ENCODE data around the gene ANAPC2. TPM values are rescaled to one million over a fixed set of nuclear protein-coding genes. Genes with fewer than 3 reads are reported as not detected.
"Not testable (repeated sequence)": the region's sequence is repeated elsewhere in the genome, so short reads cannot be mapped to it uniquely, and the experiment has no call there.

The ANAPC2 gene
- total RNA-seq, 4 donors from 2014 or later = 18.7 to 28.7 (median 25.1) TPM

DNA sequence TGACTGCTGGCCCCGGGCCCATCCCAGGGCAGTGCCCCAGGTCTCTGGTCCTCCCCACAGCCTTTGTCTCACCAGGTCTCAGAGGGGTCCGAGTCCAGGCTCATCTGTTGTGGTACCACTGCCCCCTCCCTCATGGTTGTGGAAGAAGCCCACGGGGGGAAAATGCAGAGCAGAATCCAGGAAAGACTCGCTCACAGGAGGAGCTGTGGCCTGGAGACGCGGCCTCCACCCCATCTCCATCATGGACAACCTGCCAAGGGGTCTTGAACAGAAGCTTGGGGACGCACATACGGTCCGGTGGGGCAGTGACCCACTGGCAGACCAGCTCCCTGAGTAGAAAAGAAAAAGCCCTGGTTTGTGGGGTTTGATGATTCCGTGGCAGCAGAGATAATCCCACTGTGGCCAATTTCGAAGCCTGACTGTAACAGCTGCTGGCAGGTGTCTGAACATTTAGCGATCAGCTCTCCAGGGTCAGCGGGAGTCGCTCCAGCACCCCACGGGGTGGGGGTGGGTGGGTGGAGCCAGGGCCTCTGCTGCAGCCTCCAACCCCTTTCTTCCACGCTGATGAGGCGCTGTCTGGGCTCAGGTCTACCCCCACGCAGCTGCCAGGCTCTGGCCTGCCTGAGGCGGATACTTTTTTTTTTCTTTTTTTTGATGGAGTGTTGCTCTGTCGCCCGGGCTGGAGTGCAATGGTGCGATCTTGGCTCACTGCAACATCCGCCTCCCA lies 51.3 kb downstream of the ANAPC2 start:
- intact Hi-C loops (cut with DNase I) = no loop called here
- no peaks in the 10 kb centered on the region for H3K36me3 ChIP-seq
- 71% methylated on average over 20 of the region's 23 CpGs for WGBS
- DNase-seq (ENCODE audit: extremely low spot score) = no peak
- peaks cover 0 to 96% (median 51%) of the 10 kb centered on the region in 4 donors for H3K27me3 ChIP-seq
- H3K9me3 ChIP-seq = peaks cover 0 to under 1% (median 0%) of the 10 kb centered on the region in 4 donors
- no peak overlapping the region for H3K4me3 ChIP-seq
- H3K27ac ChIP-seq (replicated peaks in 1 of 4) = no peak overlapping the region
- peaks cover 3 to 18% (median 10%) of the 10 kb centered on the region in 4 donors for H3K4me1 ChIP-seq
- TF ChIP-seq POLR2AphosphoS5 (IDR thresholded peaks at IDR 0.05) = no peak
- no peak for TF ChIP-seq EP300 (IDR thresholded peaks at IDR 0.05)
- no peak for TF ChIP-seq POLR2A (IDR thresholded peaks at IDR 0.05; ENCODE audit: low read depth)
- TF ChIP-seq, protein P1, sequence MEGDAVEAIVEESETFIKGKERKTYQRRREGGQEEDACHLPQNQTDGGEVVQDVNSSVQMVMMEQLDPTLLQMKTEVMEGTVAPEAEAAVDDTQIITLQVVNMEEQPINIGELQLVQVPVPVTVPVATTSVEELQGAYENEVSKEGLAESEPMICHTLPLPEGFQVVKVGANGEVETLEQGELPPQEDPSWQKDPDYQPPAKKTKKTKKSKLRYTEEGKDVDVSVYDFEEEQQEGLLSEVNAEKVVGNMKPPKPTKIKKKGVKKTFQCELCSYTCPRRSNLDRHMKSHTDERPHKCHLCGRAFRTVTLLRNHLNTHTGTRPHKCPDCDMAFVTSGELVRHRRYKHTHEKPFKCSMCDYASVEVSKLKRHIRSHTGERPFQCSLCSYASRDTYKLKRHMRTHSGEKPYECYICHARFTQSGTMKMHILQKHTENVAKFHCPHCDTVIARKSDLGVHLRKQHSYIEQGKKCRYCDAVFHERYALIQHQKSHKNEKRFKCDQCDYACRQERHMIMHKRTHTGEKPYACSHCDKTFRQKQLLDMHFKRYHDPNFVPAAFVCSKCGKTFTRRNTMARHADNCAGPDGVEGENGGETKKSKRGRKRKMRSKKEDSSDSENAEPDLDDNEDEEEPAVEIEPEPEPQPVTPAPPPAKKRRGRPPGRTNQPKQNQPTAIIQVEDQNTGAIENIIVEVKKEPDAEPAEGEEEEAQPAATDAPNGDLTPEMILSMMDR (IDR thresholded peaks at IDR 0.05) = no peak

DNA sequence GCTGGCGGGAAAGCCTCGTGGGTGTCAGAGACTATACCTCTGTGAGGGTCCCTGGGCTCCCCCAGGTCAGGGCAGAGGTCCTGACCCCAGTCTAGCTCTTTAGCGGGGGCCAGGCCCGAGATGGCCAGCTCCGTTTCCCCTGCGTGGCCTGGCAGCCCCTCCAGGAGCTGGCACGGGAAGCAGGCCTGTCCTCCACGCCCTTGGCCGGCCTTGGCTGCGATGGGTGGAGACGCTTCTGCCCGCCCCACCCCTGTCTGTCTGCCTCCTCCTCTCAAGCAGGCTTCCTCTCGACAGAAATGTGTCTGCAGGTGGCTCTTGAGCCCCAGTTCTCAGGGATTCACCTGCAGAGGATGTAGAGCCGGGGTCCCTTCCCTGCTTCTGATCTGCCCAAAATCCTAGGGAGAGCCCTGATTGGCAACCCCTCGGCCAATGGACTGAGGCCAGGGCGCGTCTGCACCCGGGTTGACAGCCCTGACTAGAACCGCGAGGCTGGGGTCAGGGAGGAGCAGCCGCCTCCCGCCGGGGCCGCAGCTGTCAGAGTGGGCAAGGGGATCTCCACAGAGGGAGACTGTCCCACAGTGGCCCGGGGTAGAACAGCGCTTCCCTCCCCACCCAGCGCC lies 52.0 kb downstream of the ANAPC2 start:
- Histone ChIP-seq H3K4me1 (peaks cover 3 to 18% (median 10%) of the 10 kb centered on the region in 4 donors), H3K4me3 (no peak overlapping the region), H3K27ac (replicated peaks in 1 of 4) (no peak overlapping the region), H3K27me3 (peaks cover 0 to 96% (median 45%) of the 10 kb centered on the region in 4 donors), H3K36me3 (no peaks in the 10 kb centered on the region), H3K9me3 (peaks cover 0 to 4% (median 0%) of the 10 kb centered on the region in 4 donors)
- WGBS = 33% methylated on average over 14 of the region's 27 CpGs
- intact Hi-C loops (cut with DNase I) = no loop called here
- no peak for TF ChIP-seq POLR2A (IDR thresholded peaks at IDR 0.05; ENCODE audit: low read depth)
- no peak for TF ChIP-seq EP300 (IDR thresholded peaks at IDR 0.05)
- TF ChIP-seq, protein P1 (IDR thresholded peaks at IDR 0.05) = no peak
- no peak for TF ChIP-seq POLR2AphosphoS5 (IDR thresholded peaks at IDR 0.05)
- DNase-seq (ENCODE audit: extremely low spot score) = no peak

DNA sequence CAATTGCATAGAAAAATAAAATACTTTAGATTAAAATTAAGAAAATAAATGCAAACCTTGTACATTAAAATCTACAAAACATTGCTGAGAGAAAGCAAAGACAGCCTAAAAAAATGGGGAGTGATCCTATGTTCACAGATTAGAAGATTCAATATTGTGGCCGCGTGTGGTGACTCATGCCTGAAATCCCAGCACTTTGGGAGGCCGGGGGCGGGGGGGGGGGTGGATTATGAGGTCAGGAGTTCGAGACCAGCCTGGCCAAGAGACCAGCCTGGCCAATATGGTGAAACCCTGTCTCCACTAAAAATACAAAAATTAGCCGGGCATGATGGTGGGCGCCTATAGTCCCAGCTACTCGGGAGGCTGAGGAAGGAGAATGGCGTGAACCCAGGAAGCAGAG lies 53.2 kb downstream of the ANAPC2 start:
- H3K9me3 ChIP-seq; H3K36me3 ChIP-seq; DNase-seq (ENCODE audit: extremely low spot score); H3K4me3 ChIP-seq; H3K27ac ChIP-seq (replicated peaks in 1 of 4); intact Hi-C loops (cut with DNase I): not testable (repeated sequence)
- peaks cover 0 to 94% (median 35%) of the 10 kb centered on the region in 4 donors for H3K27me3 ChIP-seq
- H3K4me1 ChIP-seq = peaks cover 6 to 22% (median 14%) of the 10 kb centered on the region in 4 donors
- WGBS = 72% methylated on average over 9 of the region's 9 CpGs

DNA sequence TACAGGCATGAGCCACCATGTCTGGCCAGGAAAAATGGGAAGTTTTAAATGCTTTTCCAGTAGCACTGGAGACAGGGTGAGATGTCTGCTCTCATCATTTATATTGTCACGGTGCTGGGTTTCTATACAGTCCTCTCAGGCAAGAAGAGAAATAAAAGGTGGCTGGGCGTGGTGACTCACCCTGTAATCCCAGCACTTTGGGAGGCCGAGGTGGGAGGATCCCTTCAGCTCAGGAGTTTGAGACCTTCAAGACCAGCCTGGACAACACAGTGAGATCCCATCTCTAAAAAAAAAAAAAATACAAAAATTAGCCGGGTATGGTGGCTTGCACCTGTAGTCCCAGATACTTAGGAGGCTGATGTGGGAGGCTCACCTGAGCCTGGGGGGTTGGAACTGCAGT lies 54.2 kb downstream of the ANAPC2 start:
- TF ChIP-seq POLR2A (IDR thresholded peaks at IDR 0.05; ENCODE audit: low read depth) (no peak), POLR2AphosphoS5 (IDR thresholded peaks at IDR 0.05) (no peak), EP300 (IDR thresholded peaks at IDR 0.05) (no peak)
- TF ChIP-seq, protein P1 (IDR thresholded peaks at IDR 0.05) = no peak
- no peak for DNase-seq (ENCODE audit: extremely low spot score)
- no peaks in the 10 kb centered on the region for H3K36me3 ChIP-seq
- H3K4me1 ChIP-seq = peaks cover 6 to 26% (median 19%) of the 10 kb centered on the region in 4 donors
- 83% methylated on average over 4 of the region's 4 CpGs for WGBS
- H3K4me3 ChIP-seq = no peak overlapping the region
- H3K27me3 ChIP-seq = peaks cover 0 to 88% (median 28%) of the 10 kb centered on the region in 4 donors
- intact Hi-C loops (cut with DNase I) = no loop called here
- peaks cover 0 to 14% (median 6%) of the 10 kb centered on the region in 4 donors for H3K9me3 ChIP-seq
- H3K27ac ChIP-seq (replicated peaks in 1 of 4) = no peak overlapping the region

DNA sequence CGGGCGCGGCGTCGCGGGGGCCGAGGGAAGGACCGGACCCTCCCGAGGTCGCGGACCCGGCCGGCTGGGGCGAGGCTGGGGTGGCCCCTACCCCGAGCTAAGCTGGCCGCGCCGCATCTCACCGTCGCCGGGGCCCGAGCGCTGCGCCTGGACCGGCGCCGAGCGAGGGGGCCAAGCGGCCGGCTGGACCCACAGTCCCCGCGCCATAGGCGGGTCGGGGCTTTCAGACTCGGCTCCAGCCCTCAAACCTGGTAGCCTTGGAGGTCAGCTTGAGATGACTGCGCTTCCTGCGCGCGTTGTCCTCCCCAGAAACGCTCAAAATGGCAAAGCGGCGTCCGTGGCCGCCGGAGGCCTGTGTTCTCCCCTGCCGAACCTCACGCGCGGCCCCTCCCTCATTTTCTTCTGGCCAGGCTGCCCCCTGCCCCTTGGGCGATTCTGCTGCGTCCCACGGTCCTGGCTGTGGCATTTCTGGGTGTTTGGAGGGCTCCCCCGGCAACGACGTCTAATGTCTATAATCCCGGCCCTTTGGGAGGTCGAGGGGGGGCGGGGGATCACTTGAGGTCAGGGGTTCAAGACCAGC lies 58.1 kb downstream of the ANAPC2 start:
- Histone ChIP-seq H3K36me3 (no peaks in the 10 kb centered on the region), H3K27me3 (peaks cover 0 to 49% (median 5%) of the 10 kb centered on the region in 4 donors), H3K9me3 (peaks cover 0 to 14% (median 6%) of the 10 kb centered on the region in 4 donors), H3K4me3 (peak overlapping the region; percentile 63 to 73 (median 67)), H3K27ac (replicated peaks in 1 of 4) (peak overlapping the region; percentile 54 to 76 (median 62)), H3K4me1 (peaks cover 17 to 38% (median 32%) of the 10 kb centered on the region in 4 donors)
- no peak for TF ChIP-seq POLR2AphosphoS5 (IDR thresholded peaks at IDR 0.05)
- TF ChIP-seq EP300 (IDR thresholded peaks at IDR 0.05) = no peak
- TF ChIP-seq POLR2A (IDR thresholded peaks at IDR 0.05; ENCODE audit: low read depth) = no peak
- TF ChIP-seq, protein P1 (IDR thresholded peaks at IDR 0.05) = no peak
- intact Hi-C loops (cut with DNase I) = no loop called here
- DNase-seq (ENCODE audit: extremely low spot score) = no peak
- WGBS = 10% methylated on average over 23 of the region's 58 CpGs

All from esophagus muscularis mucosa (tissue), 4 donors.